HG02938 (cell line): ENCODE data around the gene RNF13.

Source experiments
- ATAC-seq: cut with Tn5 transposase; IDR thresholded peaks from one replicate; pipeline ENCODE4 v1.9.1; 2021; ENCODE audit warnings: mild to moderate bottlenecking, moderate library complexity; ENCODE audit not compliant: unreplicated experiment

Gene RNF13

GRCh38 chr3:149812606-149813366 is at the start of gene RNF13:
RNF13 (plus strand) TSS chr3:149813215; CDS start chr3:149846027, 32,812 bp downstream.
- ATAC-seq = peak; percentile 92

GRCh38 chr3:149763565-149764195 is 49.3 kb upstream of the RNF13 start:
- ATAC-seq = no peak

GRCh38 chr3:149764302-149764701 is 48.7 kb upstream of the RNF13 start:
- ATAC-seq = no peak

- no peak for ATAC-seq
These were observed 47.2 kb upstream of the RNF13 start for GRCh38 chr3:149765762-149766334.

GRCh38 chr3:149767720-149768119 is 45.3 kb upstream of the RNF13 start:
- ATAC-seq = no peak

GRCh38 chr3:149768704-149769103 is 44.3 kb upstream of the RNF13 start:
- no peak for ATAC-seq

GRCh38 chr3:149770246-149770645 is 42.8 kb upstream of the RNF13 start:
- ATAC-seq = no peak

GRCh38 chr3:149771652-149772271 is 41.3 kb upstream of the RNF13 start:
- no peak for ATAC-seq

- no peak for ATAC-seq
These were observed 40.2 kb upstream of the RNF13 start for GRCh38 chr3:149772861-149773260.

GRCh38 chr3:149776170-149776569 is 36.8 kb upstream of the RNF13 start:
- no peak for ATAC-seq

GRCh38 chr3:149777414-149778214 is 35.4 kb upstream of the RNF13 start:
- no peak for ATAC-seq

- no peak for ATAC-seq
These were observed 31.8 kb upstream of the RNF13 start for GRCh38 chr3:149781211-149781610.

- no peak for ATAC-seq
These were observed 31.3 kb upstream of the RNF13 start for GRCh38 chr3:149781741-149782140.

- no peak for ATAC-seq
These were observed 29.4 kb upstream of the RNF13 start for GRCh38 chr3:149783576-149783975.

- no peak for ATAC-seq
These were observed 28.8 kb upstream of the RNF13 start for GRCh38 chr3:149784064-149784704.

GRCh38 chr3:149790268-149790667 is 22.7 kb upstream of the RNF13 start:
- ATAC-seq = no peak

GRCh38 chr3:149790698-149791097 is 22.3 kb upstream of the RNF13 start:
- ATAC-seq = no peak

GRCh38 chr3:149792452-149793270 is 20.4 kb upstream of the RNF13 start, which contains the start of gene ANKUB1:
ANKUB1 (minus strand) TSS chr3:149792554; CDS start chr3:149792366, 188 bp downstream.
- no peak for ATAC-seq

GRCh38 chr3:149796026-149796425 is 17.0 kb upstream of the RNF13 start:
- no peak for ATAC-seq
